ENCODE measurements around the gene SV2B.
"Not testable (repeated sequence)": the region's sequence is repeated elsewhere in the genome, so short reads cannot be mapped to it uniquely, and the experiment has no call there.

SV2B gene

GRCh38 chr15:91329914-91330313, 229.9 kb downstream of the SV2B start:
- DNase-seq = no peak

GRCh38 chr15:91331581-91331980, 231.5 kb downstream of the SV2B start:
- DNase-seq = peak; percentile 81

- DNase-seq = no peak
These were observed 235.6 kb downstream of the SV2B start for GRCh38 chr15:91335702-91336101.

GRCh38 chr15:91336687-91337086, 236.6 kb downstream of the SV2B start:
- no peak for DNase-seq

GRCh38 chr15:91338766-91339165, 238.7 kb downstream of the SV2B start:
- no peak for DNase-seq

GRCh38 chr15:91342097-91342496, 242.0 kb downstream of the SV2B start:
- no peak for DNase-seq

- not testable (repeated sequence) for DNase-seq
These were observed 244.9 kb downstream of the SV2B start for GRCh38 chr15:91344912-91345311.

GRCh38 chr15:91345736-91346135, 245.7 kb downstream of the SV2B start:
- DNase-seq = no peak

- no peak for DNase-seq
These were observed 246.2 kb downstream of the SV2B start for GRCh38 chr15:91346259-91346658.

- no peak for DNase-seq
These were observed 248.9 kb downstream of the SV2B start for GRCh38 chr15:91348752-91349500.

Data from COR-L47 (cell line).